GM12872 (cell line): ENCODE results near the gene PLPP7.

Experiments used
- CTCF ChIP-seq: IDR thresholded peaks from 3 replicates; pipeline ENCODE4 v1.5.1; 2011; ENCODE audit warnings: low read depth, mild to moderate bottlenecking, low read length, moderate library complexity; ENCODE audit not compliant: insufficient read depth

Gene PLPP7

DNA sequence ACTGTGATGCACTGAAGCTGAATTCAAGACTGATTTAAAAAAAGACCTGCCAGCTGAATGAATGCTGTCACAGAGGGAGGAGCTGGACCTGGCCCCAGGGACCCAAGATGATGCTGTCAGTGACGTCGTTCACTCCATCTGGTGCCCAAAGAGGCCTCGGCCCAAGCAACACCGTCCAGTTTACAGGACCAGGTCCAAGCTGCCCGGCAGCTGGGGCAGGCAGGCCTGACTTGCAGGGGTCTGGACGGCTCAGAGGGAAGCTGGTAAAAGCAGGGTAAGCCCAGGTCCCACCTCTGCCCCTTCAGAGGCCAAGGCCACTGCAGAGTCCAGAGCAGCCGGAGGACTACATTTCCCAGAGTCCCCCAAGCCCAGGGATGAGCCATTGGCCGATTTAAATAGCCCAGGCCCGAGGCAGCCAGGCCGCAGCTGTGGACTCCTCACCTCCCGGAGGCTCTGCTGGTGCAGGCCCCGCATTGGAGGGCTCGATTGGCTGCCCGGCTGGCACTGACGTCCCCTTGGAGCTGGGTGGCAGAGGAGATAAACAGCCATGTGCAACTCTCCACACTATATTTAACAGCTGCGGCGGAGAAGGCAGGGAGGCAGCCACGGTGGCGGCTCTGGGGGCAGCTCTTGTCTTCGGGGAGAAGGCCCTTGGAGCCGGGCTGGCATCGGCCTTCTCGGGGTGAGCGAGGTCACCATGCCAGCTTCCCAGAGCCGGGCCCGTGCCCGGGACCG, at the start of gene PLPP7:
TSS of gene PLPP7 (plus strand) at position 423 of the 735 bp plus-strand sequence. CDS start at position 698, 275 bp downstream.
- TF ChIP-seq CTCF, result no peak

DNA sequence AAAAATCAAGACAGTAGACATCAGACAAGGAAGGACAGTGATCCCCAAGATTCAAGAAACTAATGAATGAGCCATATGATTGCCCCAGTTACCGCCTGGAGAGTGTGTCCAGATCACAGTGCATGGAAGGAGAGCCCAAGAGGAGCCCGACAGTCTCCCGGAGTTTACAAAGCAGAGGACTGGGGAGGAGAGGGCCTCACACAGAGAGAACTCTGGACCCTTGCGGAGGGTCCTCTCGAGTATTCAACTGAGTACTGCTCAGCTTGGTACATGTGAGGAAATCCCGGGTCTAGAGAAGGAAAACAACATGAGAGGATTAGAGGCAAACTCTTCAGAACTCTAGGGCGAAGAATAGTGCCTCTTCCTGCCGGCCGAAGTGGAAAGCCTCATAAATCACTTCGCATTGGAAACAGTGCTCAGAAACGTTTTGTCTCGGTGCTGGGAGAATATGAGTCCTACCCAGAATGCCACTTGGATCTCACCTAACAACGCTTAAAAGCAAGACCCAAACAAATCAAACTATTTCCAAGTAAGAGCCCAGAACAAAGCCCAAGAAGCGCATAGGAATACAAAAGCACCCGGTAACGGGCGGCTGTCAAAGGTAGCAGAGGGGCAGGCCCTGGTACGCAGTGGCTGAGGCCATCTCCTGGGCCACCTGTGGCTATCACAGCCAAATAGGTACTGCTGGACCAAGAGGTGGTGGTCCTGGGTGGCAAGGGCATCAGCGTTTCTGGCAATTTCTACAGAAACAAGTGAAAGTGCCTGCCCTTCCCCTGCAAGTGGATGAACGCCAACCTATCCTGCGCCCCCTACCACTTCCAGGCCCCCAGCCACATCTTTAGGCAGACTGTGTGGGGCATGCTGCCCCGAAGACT, 49.2 kb upstream of the PLPP7 start:
- no peak for TF ChIP-seq CTCF

- TF ChIP-seq CTCF, result no peak
These were observed 42.9 kb upstream of the PLPP7 start for GRCh38 chr9:131246618-131247017.

DNA sequence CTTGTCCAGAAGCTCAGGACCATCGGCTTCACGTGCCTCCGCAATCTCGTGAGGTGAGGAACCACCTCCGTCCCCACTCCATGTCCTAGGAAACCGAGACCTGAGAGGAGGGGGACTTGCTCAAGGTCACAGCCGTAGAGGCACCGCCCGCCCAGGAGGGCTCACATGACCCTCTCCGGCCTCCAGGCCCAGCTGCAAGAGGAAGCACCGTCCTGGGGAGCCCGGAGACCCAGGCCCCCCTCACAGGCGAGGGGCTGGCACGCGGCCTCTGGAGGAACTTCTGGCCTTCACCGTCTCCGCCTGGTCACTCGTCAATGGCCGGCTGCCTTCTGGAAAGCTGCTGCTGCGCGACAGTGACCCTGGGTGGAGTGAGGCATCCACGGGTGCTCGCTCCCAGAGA, 37.4 kb upstream of the PLPP7 start:
- TF ChIP-seq CTCF, result no peak

GRCh38 chr9:131253891-131254491, 35.5 kb upstream of the PLPP7 start:
- no peak for TF ChIP-seq CTCF

GRCh38 chr9:131254626-131255025, 34.9 kb upstream of the PLPP7 start:
- TF ChIP-seq CTCF, result no peak

- no peak for TF ChIP-seq CTCF
These were observed 33.8 kb upstream of the PLPP7 start for GRCh38 chr9:131255676-131256197.
